ENCODE results near the gene DUSP6.

DUSP6 gene

GRCh38 chr12:89384807-89385206 lies 32.5 kb upstream of the DUSP6 start:
- H3K4me2 ChIP-seq (ENCODE audit: low read depth, low read length), result no peak overlapping the region
- no peak for DNase-seq

DNA sequence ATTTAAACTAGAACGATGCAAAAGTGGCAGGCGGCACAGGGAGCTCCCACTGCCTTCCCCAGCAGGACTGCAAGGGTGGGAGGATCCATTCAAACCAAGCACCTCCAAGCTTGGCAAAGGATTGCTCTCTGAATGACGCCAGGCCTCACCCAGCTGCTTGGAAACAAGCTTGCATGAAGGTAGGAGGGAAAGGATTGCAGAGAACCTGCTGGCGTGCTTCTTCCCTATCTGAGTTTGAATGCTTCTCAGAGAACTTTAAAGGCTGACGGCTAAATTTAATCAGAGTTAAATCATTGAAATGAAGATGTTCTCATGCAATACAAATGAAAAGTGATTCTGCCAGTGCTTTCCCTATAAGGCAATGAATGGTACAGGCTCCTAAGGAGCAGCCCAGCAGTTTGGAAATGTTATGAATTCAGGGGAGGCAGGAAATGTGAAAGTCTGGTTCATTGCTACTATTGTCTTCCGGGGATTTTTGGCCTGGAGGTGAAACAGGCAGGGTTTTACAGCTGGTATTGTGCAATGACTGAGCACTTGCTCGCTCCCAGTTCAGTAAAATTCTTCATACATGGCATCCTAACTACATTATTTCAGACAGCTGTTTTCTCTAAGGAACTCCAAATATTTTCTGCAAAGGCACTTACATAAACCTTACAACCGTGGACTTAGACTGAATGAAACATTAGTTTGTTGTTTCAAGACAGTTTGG lies 31.9 kb upstream of the DUSP6 start:
- Histone ChIP-seq H3K9me2 (replicated peaks; ENCODE audit: insufficient read depth, low read length) (no peaks in the 10 kb centered on the region), H2AFZ (ENCODE audit: low read length) (no peak overlapping the region), H3K9me3 (replicated peaks; ENCODE audit: insufficient read depth, low read length) (no peaks in the 10 kb centered on the region), H3F3A (ENCODE audit: insufficient read depth, low read length) (no peaks in the 10 kb centered on the region), H3K36me3 (replicated peaks; ENCODE audit: insufficient read depth, low read length) (no peaks in the 10 kb centered on the region), H3K79me2 (ENCODE audit: low read length) (no peaks in the 10 kb centered on the region), H3K4me2 (ENCODE audit: low read depth, low read length) (no peak overlapping the region), H3K4me1 (ENCODE audit: low read length) (no peaks in the 10 kb centered on the region), H3K27ac (ENCODE audit: low read length) (no peak overlapping the region), H3K4me3 (ENCODE audit: low read length) (no peak overlapping the region), H3K27me3 (replicated peaks; ENCODE audit: insufficient read depth, low read length) (no peaks in the 10 kb centered on the region), H4K20me1 (ENCODE audit: insufficient read depth, low read length) (no peaks in the 10 kb centered on the region), H3K9ac (ENCODE audit: low read length) (no peak overlapping the region)
- no peak for DNase-seq
- no peak for TF ChIP-seq EZH2 (optimal IDR thresholded peaks at IDR 0.05; ENCODE audit: low read depth, low read length)
- no peak for TF ChIP-seq EZH2phosphoT487 (IDR thresholded peaks at IDR 0.05; ENCODE audit: low read length)
- no peak for TF ChIP-seq CTCF (IDR thresholded peaks at IDR 0.05; ENCODE audit: low read length)

More at GRCh38 chr12:89384807-89385206, 32.5 kb upstream of the DUSP6 start:
- no peak overlapping the region for H3K9ac ChIP-seq (ENCODE audit: low read length)
- H3K36me3 ChIP-seq (replicated peaks; ENCODE audit: insufficient read depth, low read length), result no peaks in the 10 kb centered on the region
- no peak for TF ChIP-seq CTCF (IDR thresholded peaks at IDR 0.05; ENCODE audit: low read length)
- TF ChIP-seq EZH2phosphoT487 (IDR thresholded peaks at IDR 0.05; ENCODE audit: low read length), result no peak
- no peak for TF ChIP-seq EZH2 (optimal IDR thresholded peaks at IDR 0.05; ENCODE audit: low read depth, low read length)
- no peaks in the 10 kb centered on the region for H3K79me2 ChIP-seq (ENCODE audit: low read length)
- no peaks in the 10 kb centered on the region for H3K9me3 ChIP-seq (replicated peaks; ENCODE audit: insufficient read depth, low read length)
- no peaks in the 10 kb centered on the region for H4K20me1 ChIP-seq (ENCODE audit: insufficient read depth, low read length)
- no peak overlapping the region for H3K4me3 ChIP-seq (ENCODE audit: low read length)
- no peaks in the 10 kb centered on the region for H3K4me1 ChIP-seq (ENCODE audit: low read length)
- no peaks in the 10 kb centered on the region for H3F3A ChIP-seq (ENCODE audit: insufficient read depth, low read length)
- no peaks in the 10 kb centered on the region for H3K27me3 ChIP-seq (replicated peaks; ENCODE audit: insufficient read depth, low read length)
- H3K9me2 ChIP-seq (replicated peaks; ENCODE audit: insufficient read depth, low read length), result no peaks in the 10 kb centered on the region
- no peak overlapping the region for H2AFZ ChIP-seq (ENCODE audit: low read length)
- no peak overlapping the region for H3K27ac ChIP-seq (ENCODE audit: low read length)

- Histone ChIP-seq H3K27ac (ENCODE audit: low read length) (no peak overlapping the region), H3F3A (ENCODE audit: insufficient read depth, low read length) (no peaks in the 10 kb centered on the region), H3K4me1 (ENCODE audit: low read length) (no peaks in the 10 kb centered on the region), H3K4me2 (ENCODE audit: low read depth, low read length) (no peak overlapping the region), H3K9ac (ENCODE audit: low read length) (no peak overlapping the region), H3K9me2 (replicated peaks; ENCODE audit: insufficient read depth, low read length) (no peaks in the 10 kb centered on the region), H2AFZ (ENCODE audit: low read length) (no peak overlapping the region), H3K36me3 (replicated peaks; ENCODE audit: insufficient read depth, low read length) (no peaks in the 10 kb centered on the region), H3K27me3 (replicated peaks; ENCODE audit: insufficient read depth, low read length) (no peaks in the 10 kb centered on the region), H3K4me3 (ENCODE audit: low read length) (no peak overlapping the region), H3K9me3 (replicated peaks; ENCODE audit: insufficient read depth, low read length) (no peaks in the 10 kb centered on the region), H4K20me1 (ENCODE audit: insufficient read depth, low read length) (no peaks in the 10 kb centered on the region), H3K79me2 (ENCODE audit: low read length) (no peaks in the 10 kb centered on the region)
- no peak for DNase-seq
- no peak for TF ChIP-seq EZH2 (optimal IDR thresholded peaks at IDR 0.05; ENCODE audit: low read depth, low read length)
- no peak for TF ChIP-seq CTCF (IDR thresholded peaks at IDR 0.05; ENCODE audit: low read length)
- TF ChIP-seq EZH2phosphoT487 (IDR thresholded peaks at IDR 0.05; ENCODE audit: low read length), result no peak
Measured at GRCh38 chr12:89383235-89384049, 31.1 kb upstream of the DUSP6 start.
